Measurements from ENCODE around the gene SMCHD1. TPM values are rescaled to one million over a fixed set of nuclear protein-coding genes. Genes with fewer than 3 reads are reported as not detected.

Gene SMCHD1
- total and polyA plus RNA-seq, 2 donors: 26.6 to 87.8 TPM

- H3K4me3 ChIP-seq (ENCODE audit: low read length in 2 of 2): no peak overlapping the region
- no peak for DNase-seq (ENCODE audit: low read depth in 6 of 9, low spot score in 9 of 9)
- WGBS: 89% methylated on average over 18 of the region's 18 CpGs
- peaks cover 7 to 27% of the 10 kb centered on the region in 2 donors for H3K27me3 ChIP-seq (ENCODE audit: control insufficient read depth in 2 of 2, insufficient read depth in 1 of 2, low read length in 1 of 2)
- no peaks in the 10 kb centered on the region for H3K36me3 ChIP-seq (ENCODE audit: control insufficient read depth in 2 of 2, insufficient read depth in 2 of 2, low read length in 1 of 2)
- peak overlapping the region in 1 of 2 donors; percentile 26 for H3K27ac ChIP-seq (ENCODE audit: low read depth in 1 of 2, low read length in 1 of 2)
- no peaks in the 10 kb centered on the region for H3K9me3 ChIP-seq (ENCODE audit: control insufficient read depth in 2 of 2, insufficient read depth in 1 of 2, low read length in 1 of 2)
- peaks cover 0 to 12% of the 10 kb centered on the region in 2 donors for H3K4me1 ChIP-seq (ENCODE audit: control insufficient read depth in 2 of 2, insufficient read depth in 2 of 2, low read length in 2 of 2)
Observed at GRCh38 chr18:2853173-2853925, 197.8 kb downstream of the SMCHD1 start.

GRCh38 chr18:2853926-2854664, 198.6 kb downstream of the SMCHD1 start:
- Histone ChIP-seq H3K9me3 (ENCODE audit: control insufficient read depth in 2 of 2, insufficient read depth in 1 of 2, low read length in 1 of 2) (no peaks in the 10 kb centered on the region), H3K27me3 (ENCODE audit: control insufficient read depth in 2 of 2, insufficient read depth in 1 of 2, low read length in 1 of 2) (peaks cover 0 to 19% of the 10 kb centered on the region in 2 donors), H3K4me1 (ENCODE audit: control insufficient read depth in 2 of 2, insufficient read depth in 2 of 2, low read length in 2 of 2) (peaks cover 0 to 12% of the 10 kb centered on the region in 2 donors), H3K4me3 (ENCODE audit: low read length in 2 of 2) (no peak overlapping the region), H3K27ac (ENCODE audit: low read depth in 1 of 2, low read length in 1 of 2) (peak overlapping the region in 1 of 2 donors; percentile 26), H3K36me3 (ENCODE audit: control insufficient read depth in 2 of 2, insufficient read depth in 2 of 2, low read length in 1 of 2) (no peaks in the 10 kb centered on the region)
- 64% methylated on average over 7 of the region's 7 CpGs for WGBS
- no peak for DNase-seq (ENCODE audit: low read depth in 6 of 9, low spot score in 9 of 9)

Other genes starting within 250 kb of the SMCHD1 start
- 9.3 TPM for gene METTL4, start 84.2 kb upstream of the SMCHD1 start, total RNA-seq
- gene METTL4, start 84.2 kb upstream of the SMCHD1 start, polyA plus RNA-seq: 18.9 TPM
- 43.7 TPM for gene NDC80, start 84.2 kb upstream of the SMCHD1 start, total RNA-seq
- 9.9 TPM for gene NDC80, start 84.2 kb upstream of the SMCHD1 start, polyA plus RNA-seq
- 19.3 TPM for gene EMILIN2, start 191.3 kb downstream of the SMCHD1 start, total RNA-seq
- 27.2 TPM for gene EMILIN2, start 191.3 kb downstream of the SMCHD1 start, polyA plus RNA-seq